NCI-H226 (cell line): ENCODE data around the gene LSAMP.

Source experiments
- DNase-seq: peaks from one replicate; pipeline ENCODE4 v3.0.0-alpha.2; 2015

The LSAMP gene

GRCh38 chr3:116046350-116046749 lies 398.9 kb downstream of the LSAMP start:
- DNase-seq, result no peak

- DNase-seq, result no peak
Observed at GRCh38 chr3:116045314-116045713, 400.0 kb downstream of the LSAMP start.

- no peak for DNase-seq
Observed at GRCh38 chr3:116040152-116040551, 405.1 kb downstream of the LSAMP start.

GRCh38 chr3:116039651-116039985 lies 405.7 kb downstream of the LSAMP start:
- DNase-seq, result no peak

- DNase-seq, result no peak
Observed at GRCh38 chr3:116038968-116039650, 406.2 kb downstream of the LSAMP start.

- no peak for DNase-seq
Observed at GRCh38 chr3:116037954-116038911, 407.1 kb downstream of the LSAMP start.

GRCh38 chr3:116035429-116035828 lies 409.9 kb downstream of the LSAMP start:
- DNase-seq, result no peak

GRCh38 chr3:116034794-116035193 lies 410.5 kb downstream of the LSAMP start:
- DNase-seq, result no peak

- no peak for DNase-seq
Observed at GRCh38 chr3:116034086-116034485, 411.2 kb downstream of the LSAMP start.

GRCh38 chr3:116033516-116033915 lies 411.8 kb downstream of the LSAMP start:
- DNase-seq, result no peak

- no peak for DNase-seq
Observed at GRCh38 chr3:116032176-116032575, 413.1 kb downstream of the LSAMP start.

GRCh38 chr3:116030131-116030850 lies 415.0 kb downstream of the LSAMP start:
- no peak for DNase-seq

GRCh38 chr3:116029266-116029665 lies 416.0 kb downstream of the LSAMP start:
- DNase-seq, result no peak

GRCh38 chr3:116028157-116028556 lies 417.1 kb downstream of the LSAMP start:
- no peak for DNase-seq

GRCh38 chr3:116020989-116021388 lies 424.3 kb downstream of the LSAMP start:
- no peak for DNase-seq

- DNase-seq, result no peak
Observed at GRCh38 chr3:116020495-116020894, 424.8 kb downstream of the LSAMP start.

GRCh38 chr3:116019254-116019763 lies 426.0 kb downstream of the LSAMP start:
- no peak for DNase-seq

GRCh38 chr3:116018646-116019045 lies 426.6 kb downstream of the LSAMP start:
- no peak for DNase-seq

GRCh38 chr3:116015931-116016330 lies 429.4 kb downstream of the LSAMP start:
- DNase-seq, result no peak

GRCh38 chr3:116007000-116007399 lies 438.3 kb downstream of the LSAMP start:
- DNase-seq, result no peak

GRCh38 chr3:116005404-116005803 lies 439.9 kb downstream of the LSAMP start:
- peak; percentile 66 for DNase-seq

GRCh38 chr3:116002235-116002634 lies 443.1 kb downstream of the LSAMP start:
- DNase-seq, result no peak

- DNase-seq, result no peak
Observed at GRCh38 chr3:116001151-116001621, 444.1 kb downstream of the LSAMP start.
